GM10266 (cell line): ENCODE data around the gene TIE1.

Source experiments
- DNase-seq: peaks from one replicate; pipeline ENCODE4 v3.0.0; 2012; ENCODE audit errors: extremely low spot score
- TF ChIP-seq, protein P1 (sequence below): IDR thresholded peaks from 2 replicates; pipeline ENCODE4 v1.5.1; 2012; ENCODE audit warnings: mild to moderate bottlenecking, low read depth; ENCODE audit not compliant: control insufficient read depth, insufficient read depth; ENCODE audit errors: missing control alignments

The TIE1 gene

DNA sequence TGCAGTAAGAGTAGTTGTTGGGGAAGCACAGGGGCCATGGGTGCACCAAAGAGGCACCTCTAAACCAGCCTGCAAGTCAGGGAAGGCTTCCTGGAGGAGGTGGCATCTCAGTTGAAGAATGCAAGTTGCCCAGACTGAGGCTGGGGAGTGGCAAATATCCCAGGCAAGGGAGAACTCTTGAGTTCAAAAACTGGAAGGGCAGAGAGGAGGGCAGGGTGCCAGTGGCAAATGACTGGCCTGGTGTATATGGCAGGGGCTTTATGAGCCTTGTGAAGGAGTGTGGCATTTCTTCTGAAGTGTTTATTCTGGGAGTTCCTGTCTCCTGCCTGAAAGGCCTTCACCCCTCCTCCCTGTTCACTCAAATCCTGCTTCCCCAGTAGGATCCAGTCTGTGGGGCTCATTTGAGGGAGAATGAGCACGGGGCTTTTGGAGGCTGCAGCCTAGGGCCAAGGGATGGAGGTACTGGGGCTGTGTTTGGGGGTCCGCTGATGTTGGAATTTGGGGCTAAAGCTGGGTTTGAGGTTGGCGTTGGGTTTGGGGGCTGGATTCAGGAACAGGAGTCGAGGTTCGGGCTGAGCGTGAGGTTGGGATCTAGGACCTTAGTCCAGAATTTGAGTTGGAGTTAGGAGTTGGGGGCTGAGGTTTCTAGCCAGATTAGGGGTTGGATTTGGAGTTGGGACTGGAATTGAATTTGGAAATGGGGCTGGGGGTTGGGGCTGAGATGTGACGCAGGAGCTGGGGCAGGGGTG, 31.0 kb upstream of the TIE1 start, which contains the start of gene TMEM125:
TSS of gene TMEM125 (plus strand) at position 357 of the 749 bp plus-strand sequence. CDS start 2,740 bp downstream, outside the sequence.
- no peak for DNase-seq
- TF ChIP-seq, protein P1, sequence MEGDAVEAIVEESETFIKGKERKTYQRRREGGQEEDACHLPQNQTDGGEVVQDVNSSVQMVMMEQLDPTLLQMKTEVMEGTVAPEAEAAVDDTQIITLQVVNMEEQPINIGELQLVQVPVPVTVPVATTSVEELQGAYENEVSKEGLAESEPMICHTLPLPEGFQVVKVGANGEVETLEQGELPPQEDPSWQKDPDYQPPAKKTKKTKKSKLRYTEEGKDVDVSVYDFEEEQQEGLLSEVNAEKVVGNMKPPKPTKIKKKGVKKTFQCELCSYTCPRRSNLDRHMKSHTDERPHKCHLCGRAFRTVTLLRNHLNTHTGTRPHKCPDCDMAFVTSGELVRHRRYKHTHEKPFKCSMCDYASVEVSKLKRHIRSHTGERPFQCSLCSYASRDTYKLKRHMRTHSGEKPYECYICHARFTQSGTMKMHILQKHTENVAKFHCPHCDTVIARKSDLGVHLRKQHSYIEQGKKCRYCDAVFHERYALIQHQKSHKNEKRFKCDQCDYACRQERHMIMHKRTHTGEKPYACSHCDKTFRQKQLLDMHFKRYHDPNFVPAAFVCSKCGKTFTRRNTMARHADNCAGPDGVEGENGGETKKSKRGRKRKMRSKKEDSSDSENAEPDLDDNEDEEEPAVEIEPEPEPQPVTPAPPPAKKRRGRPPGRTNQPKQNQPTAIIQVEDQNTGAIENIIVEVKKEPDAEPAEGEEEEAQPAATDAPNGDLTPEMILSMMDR: no peak

DNA sequence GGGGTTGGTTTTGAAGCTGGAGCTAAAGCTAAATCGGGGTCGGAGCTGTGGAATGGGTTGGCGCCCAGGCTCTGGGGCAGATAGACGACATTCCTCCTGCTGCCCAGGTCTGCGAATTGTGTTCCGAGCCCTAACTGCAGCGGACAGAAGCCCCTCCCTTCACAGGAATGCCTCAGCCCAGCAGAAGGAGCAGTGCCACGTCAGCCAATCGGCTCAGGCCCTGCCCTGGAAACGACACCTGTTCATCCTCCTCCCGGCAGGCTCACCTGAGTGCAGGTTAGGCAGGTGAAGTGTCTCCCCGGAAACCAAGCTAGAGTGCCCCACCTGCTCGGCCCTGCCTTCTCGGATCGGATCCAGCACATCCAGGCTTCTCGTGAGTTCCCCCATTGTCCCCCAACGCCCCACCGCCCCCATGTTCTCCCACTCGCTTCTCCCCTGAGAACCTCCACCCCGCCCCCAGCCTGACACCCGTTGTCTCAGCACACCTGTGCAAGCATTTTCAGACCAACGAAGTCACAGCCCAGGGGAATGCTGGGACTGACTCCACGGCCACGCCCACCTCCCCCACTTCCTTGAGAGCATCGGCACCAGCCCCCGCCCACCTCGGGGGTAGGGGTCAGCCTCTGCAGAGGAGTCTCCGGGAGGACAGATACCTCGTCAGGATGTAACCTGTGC, 30.2 kb upstream of the TIE1 start:
- peak; percentile 55 for DNase-seq
- TF ChIP-seq, protein P1: no peak

DNA sequence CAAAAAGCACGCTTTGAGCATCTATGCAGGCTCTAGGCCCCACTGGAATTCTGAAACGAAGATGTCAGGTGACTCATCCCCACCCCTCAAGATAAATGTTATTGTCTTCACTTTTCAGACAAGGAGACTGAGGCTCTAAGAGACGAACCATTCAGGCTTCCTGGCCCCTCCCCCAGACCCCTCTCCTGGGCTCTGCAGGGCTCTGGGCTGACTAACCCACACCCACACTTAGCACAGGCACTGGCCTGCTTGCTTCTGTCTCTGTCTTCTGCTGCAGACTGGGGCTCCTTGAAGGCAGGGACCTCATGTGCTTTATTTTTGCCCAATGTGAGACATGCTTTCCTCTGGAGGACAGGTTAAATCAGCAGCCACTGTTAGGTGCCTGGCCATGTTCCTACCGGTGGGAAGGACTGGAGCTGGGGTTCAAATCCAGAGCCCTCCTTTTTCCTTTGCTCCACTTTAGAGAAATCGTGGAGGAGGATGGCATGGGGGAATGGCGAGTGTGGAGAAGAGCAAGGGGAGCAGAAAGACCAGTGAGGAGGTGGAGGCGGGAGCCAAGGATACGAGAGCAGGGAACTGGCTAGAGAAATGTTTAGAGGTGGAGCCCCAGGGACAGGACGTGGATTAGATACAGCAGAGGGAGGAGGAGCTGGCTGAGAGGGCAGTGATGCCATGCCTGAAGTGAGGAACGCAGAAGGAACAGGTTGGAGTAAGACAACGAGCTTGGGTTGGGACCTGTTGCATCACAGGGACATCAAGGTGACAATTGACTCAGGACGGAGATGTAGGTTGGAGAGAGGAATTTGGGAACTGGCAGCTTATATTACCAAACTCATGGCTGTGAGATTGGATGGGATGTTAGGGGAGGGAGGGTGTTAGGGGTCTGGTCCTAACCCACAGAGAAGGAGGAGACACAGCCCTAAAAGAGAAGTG, 29.3 kb upstream of the TIE1 start:
- TF ChIP-seq, protein P1: no peak
- DNase-seq: no peak

DNA sequence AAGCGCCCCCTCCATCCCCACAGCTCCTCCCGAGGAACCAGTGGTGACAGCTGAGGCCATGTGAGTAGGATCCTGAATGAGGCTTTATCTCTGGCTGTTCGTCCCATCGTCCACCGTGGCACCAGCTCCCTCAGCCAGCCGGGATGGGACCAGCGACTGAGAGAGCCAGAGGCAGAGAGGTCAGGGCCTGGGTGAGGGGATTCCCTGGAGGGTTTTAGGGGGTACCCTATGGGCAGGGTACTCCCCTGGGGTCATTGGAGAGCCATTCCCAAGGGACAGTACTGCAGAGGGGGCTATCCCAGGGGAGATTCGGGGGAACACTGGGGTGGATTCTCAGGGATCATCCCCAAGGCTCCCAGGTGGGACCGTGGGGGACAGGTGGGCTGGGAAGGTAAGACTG, 28.6 kb upstream of the TIE1 start:
- TF ChIP-seq, protein P1: no peak
- peak; percentile 10 for DNase-seq

DNA sequence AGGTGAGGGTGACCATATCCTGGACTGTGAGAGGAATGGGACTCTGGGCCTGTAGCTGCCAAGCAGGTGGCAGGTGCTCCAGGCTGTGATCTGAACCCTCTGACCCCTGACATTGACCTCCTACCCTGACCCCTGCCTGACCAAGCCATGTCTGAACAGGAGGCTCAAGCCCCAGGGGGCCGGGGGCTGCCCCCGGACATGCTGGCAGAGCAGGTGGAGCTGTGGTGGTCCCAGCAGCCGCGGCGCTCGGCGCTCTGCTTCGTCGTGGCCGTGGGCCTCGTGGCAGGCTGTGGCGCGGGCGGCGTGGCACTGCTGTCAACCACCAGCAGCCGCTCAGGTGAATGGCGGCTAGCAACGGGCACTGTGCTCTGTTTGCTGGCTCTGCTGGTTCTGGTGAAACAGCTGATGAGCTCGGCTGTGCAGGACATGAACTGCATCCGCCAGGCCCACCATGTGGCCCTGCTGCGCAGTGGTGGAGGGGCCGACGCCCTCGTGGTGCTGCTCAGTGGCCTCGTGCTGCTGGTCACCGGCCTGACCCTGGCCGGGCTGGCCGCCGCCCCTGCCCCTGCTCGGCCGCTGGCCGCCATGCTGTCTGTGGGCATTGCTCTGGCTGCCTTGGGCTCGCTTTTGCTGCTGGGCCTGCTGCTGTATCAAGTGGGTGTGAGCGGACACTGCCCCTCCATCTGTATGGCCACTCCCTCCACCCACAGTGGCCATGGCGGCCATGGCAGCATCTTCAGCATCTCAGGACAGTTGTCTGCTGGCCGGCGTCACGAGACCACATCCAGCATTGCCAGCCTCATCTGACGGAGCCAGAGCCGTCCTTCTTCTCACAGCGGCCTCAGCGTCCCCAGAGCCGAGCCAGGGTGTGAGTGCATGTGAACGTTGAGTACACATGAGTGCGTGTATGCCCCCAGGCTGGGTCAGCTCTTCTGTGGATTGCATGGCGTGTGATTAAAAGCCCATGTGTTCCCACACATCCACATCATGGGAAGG, 27.9 kb upstream of the TIE1 start:
- TF ChIP-seq, protein P1: no peak
- DNase-seq: no peak

DNA sequence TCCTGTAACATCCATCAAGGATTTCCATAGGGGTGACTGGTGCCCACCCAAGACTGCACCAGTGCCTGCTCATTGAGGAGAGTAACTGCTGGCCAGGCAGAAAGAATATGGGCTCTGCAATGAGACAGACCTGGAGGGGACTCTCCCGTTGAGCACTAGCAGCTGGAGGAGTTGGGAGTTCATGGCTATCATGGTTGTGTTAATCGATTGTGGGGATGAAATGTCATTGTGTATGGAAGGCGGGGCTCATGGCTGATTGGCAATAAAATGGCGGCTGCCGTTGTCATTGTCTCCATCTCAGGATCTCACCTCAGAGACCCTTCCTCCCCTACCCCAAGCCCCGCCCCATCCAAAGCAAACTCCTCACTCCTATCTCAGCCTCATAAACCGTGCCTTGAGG, 27.1 kb upstream of the TIE1 start:
- no peak for DNase-seq
- TF ChIP-seq, protein P1: no peak
